GM03348 (cell line): ENCODE measurements around the gene TIMM23.

ENCODE experiments used
- DNase-seq: peaks from one replicate; pipeline ENCODE4 v3.0.0; 2012; ENCODE audit warnings: low spot score

The TIMM23 gene

DNA sequence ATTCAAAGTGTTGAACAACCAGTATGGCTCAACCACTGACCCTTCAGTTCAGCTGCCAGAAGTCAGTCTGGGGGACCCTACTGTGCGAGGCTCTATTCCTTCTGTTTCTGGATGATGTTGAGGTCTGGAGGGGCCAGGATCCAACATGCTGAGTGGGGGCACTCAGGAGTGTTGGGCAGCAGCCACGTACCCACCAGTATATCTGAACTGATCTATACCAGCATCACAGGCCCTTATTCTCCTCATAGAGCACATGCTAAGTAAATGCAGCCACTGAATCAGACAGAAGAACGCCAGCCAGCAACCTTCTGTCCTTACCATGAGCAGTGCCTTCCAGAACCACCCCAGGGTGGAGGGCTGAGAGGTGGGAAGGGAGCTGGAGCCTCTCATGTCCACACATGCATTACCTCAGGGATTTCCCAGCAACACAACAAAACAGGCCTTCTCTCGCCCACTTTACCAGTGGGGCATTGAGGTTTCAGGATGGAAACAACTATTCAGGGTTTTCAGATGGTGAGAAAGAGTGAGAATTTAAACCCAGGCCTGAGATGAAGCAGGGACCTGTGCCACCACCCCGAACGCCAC is 80.6 kb downstream of the TIMM23 start:
- DNase-seq, result no peak
